Sigmoid colon (tissue), 7 donors: ENCODE results near the gene CELSR2. TPM values are rescaled to one million over a fixed set of nuclear protein-coding genes. Genes with fewer than 3 reads are reported as not detected.

Source experiments
- DNase-seq: peaks from one replicate; pipeline ENCODE4 v3.0.0-alpha.2; 2019
- H3K27ac ChIP-seq, 4 donors: fragments of 200-600 bp; sonication (generic); one replicate each; pipeline ENCODE4 v1.5.1; 2016 to 2019; ENCODE audit warnings: mild to moderate bottlenecking in 1 of 4
- H3K27me3 ChIP-seq, 3 donors: fragments of 200-600 bp; sonication (generic); one replicate each; pipeline ENCODE4 v1.5.1; 2019; ENCODE audit warnings: mild to moderate bottlenecking in 1 of 3
- H3K36me3 ChIP-seq, 4 donors: fragments of 200-600 bp; sonication (generic); one replicate each; pipeline ENCODE4 v1.5.1; 2016 to 2019
- H3K4me1 ChIP-seq, 4 donors: fragments of 200-600 bp; sonication (generic); one replicate each; pipeline ENCODE4 v1.5.1; 2017 to 2019
- H3K4me3 ChIP-seq, 4 donors: fragments of 200-600 bp; sonication (generic); one replicate each; pipeline ENCODE4 v1.5.1; 2017 to 2019; ENCODE audit warnings: mild to moderate bottlenecking in 2 of 4, moderate library complexity in 1 of 4
- H3K9me3 ChIP-seq, 4 donors: fragments of 200-600 bp in 3 of 4; sonication (generic) in 3 of 4; one replicate each; pipeline versions ENCODE4 v1.5.1 to v1.6.1; 2013 to 2019
- CTCF ChIP-seq, 4 experiments: fragments of 450-650 bp in 3 of 4; fragments of 200-600 bp in 1 of 4; IDR thresholded peaks; one replicate each; pipeline ENCODE4 v1.5.1; 2016 to 2019; ENCODE audit warnings: antibody characterized with exemption in 4 of 4, mild to moderate bottlenecking in 3 of 4, moderate library complexity in 2 of 4
- EP300 ChIP-seq, 4 donors: sonication (generic); formaldehyde crosslinking; IDR thresholded peaks; one replicate each; pipeline ENCODE4 v1.6.1; 2017; ENCODE audit warnings: antibody characterized with exemption in 4 of 4
- POLR2A ChIP-seq, 2 donors: fragments of 450-650 bp; IDR thresholded peaks; one replicate each; pipeline ENCODE4 v1.6.1; 2016; ENCODE audit warnings: antibody characterized with exemption in 2 of 2, mild to moderate bottlenecking in 2 of 2, moderate library complexity in 2 of 2
- POLR2AphosphoS5 ChIP-seq, 4 donors: sonication (generic); formaldehyde crosslinking; IDR thresholded peaks; one replicate each; pipeline ENCODE4 v1.6.1; 2017; ENCODE audit warnings: antibody characterized with exemption in 4 of 4
- WGBS, 2 donors: extraction: QIAGEN DNeasy Blood & Tissue Kit; methylation state at CpG; one replicate each; pipeline ENCODE4 v1.1.7; 2013; 5-methylcytosine and 5-hydroxymethylcytosine counted together
- intact Hi-C: fragments of 100-400 bp; cut with DNase I; formaldehyde crosslinking; loops from one replicate; pipeline ENCODE4 v1.15.1; 2023
- polyA plus RNA-seq, 3 donors: library from polyadenylated mRNA; stranded (reverse); fragments of 200-250 nt; gene quantifications; one replicate each; pipeline ENCODE4 v1.2.3, GENCODE V29; 2013
- total RNA-seq, 4 donors: library from RNA; depleted of rRNA; stranded (reverse); fragments of >200 nt; gene quantifications; one replicate each; pipeline ENCODE4 v1.1.0, GENCODE V29; 2016
- donor health status: healthy with polysubstance abuse.
- donor health status: Bipolar disorder and iron deficiency.
- donor health status: healthy.

Gene CELSR2
- total and polyA plus RNA-seq, 7 donors: under 0.01 to 10.8 (median 3.6) TPM

DNA sequence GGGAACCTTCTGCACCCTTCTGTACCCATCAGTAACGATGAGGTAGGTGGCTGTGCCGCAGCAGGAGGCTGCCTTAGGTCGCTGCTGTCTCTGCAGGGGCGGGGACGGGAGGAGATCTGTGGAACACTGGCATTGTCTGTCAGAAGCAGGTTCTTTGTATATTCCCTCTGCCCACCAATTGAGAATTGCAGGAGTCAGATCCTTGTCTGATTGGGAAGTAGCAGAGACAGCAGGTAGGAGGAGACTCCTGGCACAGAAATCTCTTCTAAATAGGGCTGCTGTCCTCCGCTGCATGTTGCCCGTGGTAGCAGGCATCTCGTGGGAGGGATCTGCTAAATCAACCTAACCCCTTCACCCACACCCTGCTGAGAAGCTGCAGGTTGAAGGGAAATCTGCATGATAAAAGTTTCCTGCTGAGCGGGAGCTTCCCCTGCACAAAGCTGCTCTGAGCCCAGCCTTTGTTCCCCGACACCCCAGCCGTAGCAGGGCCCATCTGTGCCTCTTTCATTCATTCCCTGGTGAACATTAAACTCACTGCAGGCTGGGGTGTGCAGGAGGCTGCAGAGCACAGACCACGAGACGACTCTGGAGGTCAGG lies 19.7 kb upstream of the CELSR2 start:
- no peak overlapping the region for H3K4me3 ChIP-seq
- WGBS, 2 donors: 85 to 92% methylated on average over 13 of the region's 13 CpGs
- peaks cover 16 to 86% (median 53%) of the 10 kb centered on the region in 4 donors for H3K36me3 ChIP-seq
- TF ChIP-seq EP300 (IDR thresholded peaks at IDR 0.05) (no peak), CTCF (IDR thresholded peaks at IDR 0.05) (no peak), POLR2A (IDR thresholded peaks at IDR 0.05) (no peak), POLR2AphosphoS5 (IDR thresholded peaks at IDR 0.05) (no peak)
- peaks cover 0 to 2% (median 0%) of the 10 kb centered on the region in 4 donors for H3K4me1 ChIP-seq
- intact Hi-C loops: no loop called here
- no peak overlapping the region for H3K27ac ChIP-seq
- H3K27me3 ChIP-seq: no peaks in the 10 kb centered on the region
- no peaks in the 10 kb centered on the region for H3K9me3 ChIP-seq
- no peak for DNase-seq

DNA sequence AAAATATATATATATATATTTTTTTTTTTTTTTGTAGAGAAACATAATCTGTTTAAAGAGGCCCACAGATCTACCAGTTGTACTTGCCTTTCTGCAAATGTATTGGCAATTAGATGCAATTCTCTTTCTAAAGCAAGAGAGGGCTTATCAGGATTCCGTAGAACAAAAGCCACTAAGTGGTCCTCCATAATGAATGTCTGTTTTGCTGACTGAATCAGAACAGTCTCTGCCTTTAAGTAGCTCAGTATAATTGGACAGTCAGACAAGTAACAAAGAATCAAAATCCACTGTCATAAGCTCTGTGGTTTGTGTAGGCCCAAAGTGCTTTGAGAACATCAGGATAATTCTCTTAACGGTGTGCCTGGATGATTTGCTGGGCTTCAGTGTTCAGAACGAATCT lies 18.3 kb upstream of the CELSR2 start:
- TF ChIP-seq EP300 (IDR thresholded peaks at IDR 0.05): no peak
- no peak for TF ChIP-seq POLR2AphosphoS5 (IDR thresholded peaks at IDR 0.05)
- no peak for TF ChIP-seq POLR2A (IDR thresholded peaks at IDR 0.05)
- no peak for TF ChIP-seq CTCF (IDR thresholded peaks at IDR 0.05)
- Histone ChIP-seq H3K36me3 (peaks cover 30 to 88% (median 66%) of the 10 kb centered on the region in 4 donors), H3K9me3 (no peaks in the 10 kb centered on the region), H3K4me3 (no peak overlapping the region), H3K4me1 (no peaks in the 10 kb centered on the region), H3K27me3 (no peaks in the 10 kb centered on the region), H3K27ac (no peak overlapping the region)
- WGBS, 2 donors: 90 to 91% methylated on average over 3 of the region's 3 CpGs
- intact Hi-C loops: no loop called here
- DNase-seq: no peak

GRCh38 chr1:109235137-109235536 lies 14.2 kb upstream of the CELSR2 start:
- Histone ChIP-seq H3K9me3 (no peaks in the 10 kb centered on the region), H3K27ac (no peak overlapping the region), H3K36me3 (peaks cover 36 to 87% (median 76%) of the 10 kb centered on the region in 4 donors), H3K27me3 (no peaks in the 10 kb centered on the region), H3K4me3 (no peak overlapping the region), H3K4me1 (peaks cover 0 to 3% (median 0%) of the 10 kb centered on the region in 4 donors)
- WGBS, 2 donors: 94 to 97% methylated on average over 7 of the region's 7 CpGs
- intact Hi-C loops: no loop called here
- peak; percentile 38 for DNase-seq
- TF ChIP-seq POLR2AphosphoS5 (IDR thresholded peaks at IDR 0.05) (no peak), CTCF (IDR thresholded peaks at IDR 0.05) (no peak), POLR2A (IDR thresholded peaks at IDR 0.05) (no peak), EP300 (IDR thresholded peaks at IDR 0.05) (no peak)

DNA sequence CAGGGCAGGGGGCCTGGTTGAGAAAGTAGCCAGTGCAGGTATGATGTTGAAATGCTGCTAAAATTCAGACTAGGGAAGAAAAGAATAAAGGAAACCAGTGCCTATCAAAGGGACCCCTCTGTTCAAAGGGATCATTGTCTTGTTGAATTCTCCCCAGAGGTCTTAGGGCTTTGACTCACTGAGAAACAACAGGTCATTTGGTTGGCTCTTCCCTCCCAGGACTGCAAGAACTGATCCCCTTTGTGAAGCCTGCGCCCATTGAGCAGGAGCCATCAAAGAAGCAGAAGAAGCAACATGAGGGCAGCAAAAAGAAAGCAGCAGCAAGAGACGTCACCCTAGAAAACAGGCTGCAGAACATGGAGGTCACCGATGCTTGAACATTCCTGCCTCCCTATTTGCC lies 11.8 kb upstream of the CELSR2 start:
- Histone ChIP-seq H3K4me3 (no peak overlapping the region), H3K4me1 (peaks cover 0 to 25% (median 20%) of the 10 kb centered on the region in 4 donors), H3K27me3 (no peaks in the 10 kb centered on the region), H3K36me3 (peaks cover 30 to 63% (median 56%) of the 10 kb centered on the region in 4 donors), H3K9me3 (no peaks in the 10 kb centered on the region), H3K27ac (no peak overlapping the region)
- intact Hi-C loops: no loop called here
- no peak for TF ChIP-seq POLR2AphosphoS5 (IDR thresholded peaks at IDR 0.05)
- TF ChIP-seq EP300 (IDR thresholded peaks at IDR 0.05): no peak
- no peak for TF ChIP-seq POLR2A (IDR thresholded peaks at IDR 0.05)
- TF ChIP-seq CTCF (IDR thresholded peaks at IDR 0.05): no peak
- no peak for DNase-seq
- WGBS, 2 donors: 93 to 95% methylated on average over 3 of the region's 3 CpGs

GRCh38 chr1:109238382-109238781 lies 11.0 kb upstream of the CELSR2 start:
- no peak overlapping the region for H3K4me3 ChIP-seq
- DNase-seq: no peak
- TF ChIP-seq POLR2AphosphoS5 (IDR thresholded peaks at IDR 0.05) (no peak), CTCF (IDR thresholded peaks at IDR 0.05) (no peak), EP300 (IDR thresholded peaks at IDR 0.05) (no peak), POLR2A (IDR thresholded peaks at IDR 0.05) (no peak)
- peaks cover 30 to 55% (median 49%) of the 10 kb centered on the region in 4 donors for H3K36me3 ChIP-seq
- no peaks in the 10 kb centered on the region for H3K9me3 ChIP-seq
- WGBS, 2 donors: 94% methylated on average over 2 of the region's 2 CpGs
- peaks cover 0 to 25% (median 21%) of the 10 kb centered on the region in 4 donors for H3K4me1 ChIP-seq
- no peaks in the 10 kb centered on the region for H3K27me3 ChIP-seq
- intact Hi-C loops: no loop called here
- H3K27ac ChIP-seq: no peak overlapping the region
